ENCODE data around the gene POLR3GL.

- TF ChIP-seq EZH2 (IDR thresholded peaks at IDR 0.05; ENCODE audit: insufficient read depth, poor library complexity, severe bottlenecking) (no peak), EZH2phosphoT487 (IDR thresholded peaks at IDR 0.05; ENCODE audit: insufficient read depth, low read depth) (no peak)
Observed at GRCh38 chr1:145959333-145959732, 5.2 kb upstream of the POLR3GL start.

All from GM23248 (cell line).